Measurements from ENCODE around the gene TCF3. TPM values are rescaled to one million over a fixed set of nuclear protein-coding genes. Genes with fewer than 3 reads are reported as not detected.

TCF3 gene
- polyA plus RNA-seq, 3 donors = 2.4 to 36.2 (median 3.3) TPM

DNA sequence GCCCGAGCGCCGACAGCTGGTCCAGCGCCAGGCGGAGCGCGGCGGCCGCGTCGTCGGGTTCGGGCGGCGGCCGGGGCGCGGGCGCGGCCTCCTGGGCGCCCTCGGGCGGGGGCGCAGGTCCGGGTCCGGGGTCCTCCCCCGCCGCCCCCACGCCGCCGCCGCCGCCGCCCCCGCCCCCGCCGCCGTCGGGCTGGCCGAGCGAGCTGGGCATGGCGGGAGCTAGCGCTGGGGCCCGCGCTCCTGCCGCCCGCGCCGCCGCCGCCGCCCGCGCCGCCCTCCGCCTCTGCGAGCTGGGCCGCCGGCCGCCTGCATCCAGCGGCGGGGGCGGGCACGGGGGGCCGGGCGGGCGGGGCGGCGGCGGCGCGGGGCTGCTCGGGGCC is 84.6 kb downstream of the TCF3 start:
- Mint-ChIP-seq H3K4me1 (peaks cover 3% of the 10 kb centered on the region), H3K27ac (no peak overlapping the region), H3K9me3 (peaks cover 0 to 8% (median 3%) of the 10 kb centered on the region in 7 donors), H3K27me3 (ENCODE audit: low read depth in 3 of 3) (peaks cover 20 to 67% (median 36%) of the 10 kb centered on the region in 3 donors), H3K4me3 (no peak overlapping the region), H3K36me3 (peaks cover 0 to 4% of the 10 kb centered on the region in 2 donors)
- H3K4me3 ChIP-seq (replicated peaks in 1 of 3; ENCODE audit: low read depth in 2 of 3, low read length in 3 of 3) = no peak overlapping the region
- no peak for TF ChIP-seq CTCF (IDR thresholded peaks at IDR 0.05)
- no peak overlapping the region for H2AFZ ChIP-seq (ENCODE audit: insufficient read depth, low read depth, low read length, poor library complexity, severe bottlenecking)
- no peak overlapping the region for H3K27ac ChIP-seq (ENCODE audit: low read depth in 1 of 2, low read length in 2 of 2)
- peaks cover 7 to 15% of the 10 kb centered on the region in 2 donors for H3K4me1 ChIP-seq (ENCODE audit: control insufficient read depth in 1 of 2, insufficient read depth in 2 of 2, low read length in 2 of 2)
- intact Hi-C loops (cut with micrococcal nuclease) = loop anchor here in 1 of 2 donors (5.0 kb wide), 2 partner anchors 76 to 244 kb away; partner anchors contain the start of genes ATP8B3, PCSK4 and REEP6
- no peaks in the 10 kb centered on the region for H3K9me3 ChIP-seq (replicated peaks in 1 of 2; ENCODE audit: control insufficient read depth in 1 of 2, insufficient read depth in 1 of 2, low read length in 2 of 2)
- no peak overlapping the region for H3K4me2 ChIP-seq (replicated peaks; ENCODE audit: extremely low read depth, low read length, poor library complexity, severe bottlenecking)
- H3K79me2 ChIP-seq (ENCODE audit: insufficient read depth, low read length) = no peaks in the 10 kb centered on the region
- no peaks in the 10 kb centered on the region for H4K20me1 ChIP-seq (ENCODE audit: insufficient read depth, low read length)
- no peaks in the 10 kb centered on the region for H3K36me3 ChIP-seq (replicated peaks in 1 of 2; ENCODE audit: control insufficient read depth in 1 of 2, insufficient read depth in 2 of 2, low read length in 2 of 2)
- WGBS (ENCODE audit: insufficient coverage) = 1% methylated on average over 69 of the region's 73 CpGs
- no peak overlapping the region for H3K9ac ChIP-seq (ENCODE audit: insufficient read depth, low read length, poor library complexity, severe bottlenecking)
- no peak for DNase-seq
- H3K27me3 ChIP-seq (ENCODE audit: control insufficient read depth in 2 of 2, insufficient read depth in 2 of 2, low read length in 2 of 2) = peaks cover 3 to 27% of the 10 kb centered on the region in 2 donors

DNA sequence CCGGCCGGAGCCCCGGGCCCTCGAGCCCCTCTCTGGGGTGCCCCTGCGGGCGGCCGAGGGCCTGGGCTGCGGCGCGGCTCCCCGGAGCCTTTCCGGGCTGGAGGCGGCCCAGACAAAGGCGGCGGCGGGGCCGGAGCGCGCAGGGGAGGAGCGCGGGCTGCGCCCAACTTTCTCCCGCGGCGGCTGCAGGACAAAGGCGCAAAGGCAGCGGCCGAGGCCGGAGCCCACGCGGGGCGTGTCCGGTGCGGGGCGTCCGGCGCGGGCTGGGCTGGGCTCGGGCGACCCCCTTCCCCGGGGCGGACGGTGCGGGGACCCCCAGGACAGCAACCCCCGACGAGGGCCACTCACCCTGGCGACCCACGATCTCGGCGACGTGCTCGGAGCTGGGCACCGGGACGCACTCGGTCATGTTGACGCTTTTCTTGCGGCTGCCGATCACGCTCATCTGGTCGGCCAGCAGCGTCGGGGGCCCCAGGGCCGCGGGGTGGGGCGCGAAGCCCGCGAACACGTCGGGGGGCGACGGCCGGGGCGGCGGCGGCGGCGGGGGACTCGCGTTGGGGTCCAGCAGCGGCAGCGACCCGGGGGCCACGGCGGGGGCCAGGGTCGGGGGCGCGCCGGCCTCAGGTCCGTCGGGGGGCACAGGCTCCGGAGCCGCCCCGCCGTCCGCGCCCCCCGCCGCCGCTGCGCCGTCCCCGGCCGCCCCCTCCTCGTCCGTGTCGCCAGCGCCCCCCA is 85.1 kb downstream of the TCF3 start:
- Histone ChIP-seq H4K20me1 (ENCODE audit: insufficient read depth, low read length) (no peaks in the 10 kb centered on the region), H3K4me1 (ENCODE audit: control insufficient read depth in 1 of 2, insufficient read depth in 2 of 2, low read length in 2 of 2) (peaks cover 7 to 15% of the 10 kb centered on the region in 2 donors), H3K27ac (ENCODE audit: low read depth in 1 of 2, low read length in 2 of 2) (no peak overlapping the region), H3K4me3 (replicated peaks in 1 of 3; ENCODE audit: low read depth in 2 of 3, low read length in 3 of 3) (peak overlapping the region in 2 of 3 experiments; percentile 7 to 70), H3K36me3 (replicated peaks in 1 of 2; ENCODE audit: control insufficient read depth in 1 of 2, insufficient read depth in 2 of 2, low read length in 2 of 2) (no peaks in the 10 kb centered on the region), H3K27me3 (ENCODE audit: control insufficient read depth in 2 of 2, insufficient read depth in 2 of 2, low read length in 2 of 2) (peaks cover 3 to 27% of the 10 kb centered on the region in 2 donors), H3K79me2 (ENCODE audit: insufficient read depth, low read length) (no peaks in the 10 kb centered on the region), H2AFZ (ENCODE audit: insufficient read depth, low read depth, low read length, poor library complexity, severe bottlenecking) (peak overlapping the region; percentile 61), H3K9me3 (replicated peaks in 1 of 2; ENCODE audit: control insufficient read depth in 1 of 2, insufficient read depth in 1 of 2, low read length in 2 of 2) (no peaks in the 10 kb centered on the region), H3K4me2 (replicated peaks; ENCODE audit: extremely low read depth, low read length, poor library complexity, severe bottlenecking) (peak overlapping the region; percentile 76), H3K9ac (ENCODE audit: insufficient read depth, low read length, poor library complexity, severe bottlenecking) (no peak overlapping the region)
- Mint-ChIP-seq H3K4me1 (peaks cover 3% of the 10 kb centered on the region), H3K4me3 (peak overlapping the region; percentile 64 to 82), H3K9me3 (peaks cover 0 to 8% (median 3%) of the 10 kb centered on the region in 7 donors), H3K36me3 (peaks cover 0 to 4% of the 10 kb centered on the region in 2 donors), H3K27me3 (ENCODE audit: low read depth in 3 of 3) (peaks cover 21 to 67% (median 34%) of the 10 kb centered on the region in 3 donors), H3K27ac (no peak overlapping the region)
- no peak for TF ChIP-seq CTCF (IDR thresholded peaks at IDR 0.05)
- 2% methylated on average over 99 of the region's 108 CpGs for WGBS (ENCODE audit: insufficient coverage)
- intact Hi-C loops (cut with micrococcal nuclease) = loop anchor here in 1 of 2 donors (5.0 kb wide), 2 partner anchors 75 to 245 kb away; partner anchors contain the start of genes ATP8B3, PCSK4 and REEP6
- no peak for DNase-seq
